Testis (tissue), 2 donors: ENCODE data around the gene PIM2.

Source experiments
- POLR2A ChIP-seq: fragments of 450-650 bp; IDR thresholded peaks from one replicate; pipeline ENCODE4 v1.6.1; 2017; ENCODE audit warnings: antibody characterized with exemption, mild to moderate bottlenecking, moderate library complexity
- TF ChIP-seq, protein P1 (sequence below), 3 experiments: fragments of 450-650 bp in 2 of 3; fragments of 200-600 bp in 1 of 3; sonication (generic) in 1 of 3; IDR thresholded peaks; one replicate each; pipeline ENCODE4 v1.5.1; 2016 to 2019; ENCODE audit warnings: antibody characterized with exemption in 3 of 3, mild to moderate bottlenecking in 2 of 3, moderate library complexity in 1 of 3

DNA sequence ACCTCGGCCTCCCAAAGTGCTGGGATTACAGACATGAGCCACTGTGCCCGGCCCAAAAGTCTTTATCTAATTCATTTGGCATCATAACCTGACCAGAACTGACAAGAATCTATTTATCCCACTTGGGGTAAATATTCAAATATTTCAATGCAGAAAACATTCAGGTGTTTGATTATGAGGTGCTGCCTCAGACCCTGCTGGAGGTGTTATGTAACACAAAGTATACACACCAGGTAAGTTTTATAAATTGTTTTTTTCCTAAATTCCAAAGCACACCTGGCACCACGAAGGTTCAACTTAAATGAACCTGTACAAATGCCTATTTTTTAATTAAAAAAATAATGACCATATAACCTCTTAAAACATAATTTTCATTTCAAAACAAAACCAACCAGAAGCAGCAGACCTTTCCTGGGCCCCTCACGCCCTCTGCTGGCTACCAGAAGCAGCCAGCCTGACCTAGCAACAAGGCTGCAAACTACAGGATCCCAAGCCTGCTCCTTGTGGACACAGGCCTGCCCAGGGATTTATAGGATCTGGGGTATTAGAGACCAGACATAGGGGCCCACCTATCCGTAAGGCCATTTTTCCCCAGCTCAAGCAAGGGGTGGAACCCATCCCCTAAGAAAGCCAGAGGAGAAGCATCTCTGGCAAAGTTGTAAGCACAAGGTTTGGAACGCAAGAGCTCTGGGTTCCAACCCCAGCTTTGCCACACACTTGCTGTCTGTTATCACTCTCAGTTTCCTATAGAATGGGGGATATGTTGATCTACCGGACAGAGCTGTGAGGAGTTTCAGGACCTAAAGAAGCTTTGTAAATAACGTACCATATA is 26.9 kb upstream of the PIM2 start:
- TF ChIP-seq, protein P1, sequence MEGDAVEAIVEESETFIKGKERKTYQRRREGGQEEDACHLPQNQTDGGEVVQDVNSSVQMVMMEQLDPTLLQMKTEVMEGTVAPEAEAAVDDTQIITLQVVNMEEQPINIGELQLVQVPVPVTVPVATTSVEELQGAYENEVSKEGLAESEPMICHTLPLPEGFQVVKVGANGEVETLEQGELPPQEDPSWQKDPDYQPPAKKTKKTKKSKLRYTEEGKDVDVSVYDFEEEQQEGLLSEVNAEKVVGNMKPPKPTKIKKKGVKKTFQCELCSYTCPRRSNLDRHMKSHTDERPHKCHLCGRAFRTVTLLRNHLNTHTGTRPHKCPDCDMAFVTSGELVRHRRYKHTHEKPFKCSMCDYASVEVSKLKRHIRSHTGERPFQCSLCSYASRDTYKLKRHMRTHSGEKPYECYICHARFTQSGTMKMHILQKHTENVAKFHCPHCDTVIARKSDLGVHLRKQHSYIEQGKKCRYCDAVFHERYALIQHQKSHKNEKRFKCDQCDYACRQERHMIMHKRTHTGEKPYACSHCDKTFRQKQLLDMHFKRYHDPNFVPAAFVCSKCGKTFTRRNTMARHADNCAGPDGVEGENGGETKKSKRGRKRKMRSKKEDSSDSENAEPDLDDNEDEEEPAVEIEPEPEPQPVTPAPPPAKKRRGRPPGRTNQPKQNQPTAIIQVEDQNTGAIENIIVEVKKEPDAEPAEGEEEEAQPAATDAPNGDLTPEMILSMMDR (IDR thresholded peaks at IDR 0.05), result peak; percentile 10 to 48 (median 13)
- TF ChIP-seq POLR2A, result no peak
